Measurements from ENCODE around the gene COTL1. TPM values are rescaled to one million over a fixed set of nuclear protein-coding genes. Genes with fewer than 3 reads are reported as not detected.
A peak's percentile ranks its signal among the peaks of the same experiment; 100 is the strongest.

Gene COTL1
- total RNA-seq, 2 experiments from 2014 or later: 125 to 232 TPM

GRCh38 chr16:84599521-84600202, 18.2 kb downstream of the COTL1 start:
- peak; percentile 71 for DNase-seq (ENCODE audit: low spot score)
- no peaks in the 10 kb centered on the region for H3K9me3 ChIP-seq (ENCODE audit: low read length)
- intact Hi-C loops (cut with micrococcal nuclease; ENCODE audit: unreplicated experiment): loop anchor here (1.0 to 10.0 kb wide), 2 partner anchors 8 to 1305 kb away; no protein-coding TSS in a partner anchor
- peaks cover 93% of the 10 kb centered on the region for H3K4me1 ChIP-seq (ENCODE audit: insufficient read depth, low read length, poor library complexity, severe bottlenecking)
- peak overlapping the region; percentile 98 for H3K4me2 ChIP-seq (ENCODE audit: low read length)
- BruUV-seq (replicated peaks): no TSS peak
- H3K27ac ChIP-seq (ENCODE audit: low read depth, low read length, poor library complexity, severe bottlenecking): peak overlapping the region; percentile 97
- H3K9me2 ChIP-seq (ENCODE audit: insufficient read depth, low read length): no peaks in the 10 kb centered on the region
- H2AFZ ChIP-seq (ENCODE audit: low read length): no peak overlapping the region
- ChIA-PET POLR2A (interaction anchor here (0.6 to 4.6 kb wide), 9 partner anchors 9 to 147 kb away, joined by 3 to 50 read pairs (median 6); partner anchors contain the start of gene COTL1), CTCF (ENCODE audit: unreplicated experiment) (interaction anchor here (0.6 to 1.7 kb wide), 2 partner anchors 38 to 88 kb away, joined by 3 to 6 read pairs; no protein-coding TSS in a partner anchor)
- H3K79me2 ChIP-seq (ENCODE audit: insufficient read depth, low read depth, low read length): peaks cover 78% of the 10 kb centered on the region
- no peaks in the 10 kb centered on the region for H4K20me1 ChIP-seq (ENCODE audit: insufficient read depth, low read length)
- H3K4me3 ChIP-seq (ENCODE audit: low read depth, low read length, poor library complexity, severe bottlenecking): peak overlapping the region; percentile 60
- H3K36me3 ChIP-seq (ENCODE audit: insufficient read depth, low read length): peaks cover 44% of the 10 kb centered on the region
- TF ChIP-seq EZH2phosphoT487 (IDR thresholded peaks at IDR 0.05; ENCODE audit: borderline replicate concordance, low read depth, low read length) (no peak), CTCF (conservative IDR thresholded peaks at IDR 0.05; ENCODE audit: low read length) (no peak)

- Histone ChIP-seq H3K9me2 (ENCODE audit: insufficient read depth, low read length) (no peaks in the 10 kb centered on the region), H3K4me2 (ENCODE audit: low read length) (peak overlapping the region; percentile 87), H2AFZ (ENCODE audit: low read length) (no peak overlapping the region), H3K79me2 (ENCODE audit: insufficient read depth, low read depth, low read length) (peaks cover 75% of the 10 kb centered on the region), H3K9me3 (ENCODE audit: low read length) (no peaks in the 10 kb centered on the region), H3K36me3 (ENCODE audit: insufficient read depth, low read length) (peaks cover 37% of the 10 kb centered on the region), H3K27ac (ENCODE audit: low read depth, low read length, poor library complexity, severe bottlenecking) (peak overlapping the region; percentile 97), H3K4me3 (ENCODE audit: low read depth, low read length, poor library complexity, severe bottlenecking) (peak overlapping the region; percentile 71), H3K4me1 (ENCODE audit: insufficient read depth, low read length, poor library complexity, severe bottlenecking) (peaks cover 95% of the 10 kb centered on the region), H4K20me1 (ENCODE audit: insufficient read depth, low read length) (no peaks in the 10 kb centered on the region)
- CTCF ChIA-PET (ENCODE audit: unreplicated experiment): interaction anchor here (1.1 to 1.3 kb wide), 2 partner anchors 87 to 93 kb away, joined by 3 read pairs; no protein-coding TSS in a partner anchor
- peak; percentile 54 for DNase-seq (ENCODE audit: low spot score)
- POLR2A ChIA-PET: interaction anchor here (0.6 to 4.6 kb wide), 11 partner anchors 8 to 279 kb away, joined by 3 to 50 read pairs (median 6); partner anchors contain the start of gene COTL1
- no peak for TF ChIP-seq CTCF (conservative IDR thresholded peaks at IDR 0.05; ENCODE audit: low read length)
- TF ChIP-seq EZH2phosphoT487 (IDR thresholded peaks at IDR 0.05; ENCODE audit: borderline replicate concordance, low read depth, low read length): no peak
- intact Hi-C loops (cut with micrococcal nuclease; ENCODE audit: unreplicated experiment): loop anchor here (10.0 kb wide), 1 partner anchor 1306 kb away; no protein-coding TSS in a partner anchor
- no TSS peak for BruUV-seq (replicated peaks)
Observed at GRCh38 chr16:84598360-84598759, 19.5 kb downstream of the COTL1 start.

Data from OCI-LY7 (cell line).